Subcutaneous abdominal adipose tissue (tissue), 5 donors: ENCODE results near the gene MSL1.

ENCODE experiments used
- H3K27ac ChIP-seq: one replicate; pipeline ENCODE4 v1.7.0; 2013; ENCODE audit warnings: low read depth, mild to moderate bottlenecking, inconsistent platforms, low read length, moderate library complexity
- H3K27me3 ChIP-seq, 5 donors: one replicate each; pipeline ENCODE4 v1.7.0; 2013; ENCODE audit warnings: low read length in 5 of 5, inconsistent platforms in 1 of 5; ENCODE audit not compliant: control insufficient read depth in 5 of 5, insufficient read depth in 4 of 5
- H3K36me3 ChIP-seq, 5 donors: one replicate each; pipeline ENCODE4 v1.7.0; 2013; ENCODE audit warnings: low read length in 5 of 5; ENCODE audit not compliant: control insufficient read depth in 5 of 5, insufficient read depth in 5 of 5
- H3K4me1 ChIP-seq, 5 donors: one replicate each; pipeline ENCODE4 v1.7.0; 2013; ENCODE audit warnings: low read length in 5 of 5, mild to moderate bottlenecking in 3 of 5, moderate library complexity in 1 of 5; ENCODE audit not compliant: control insufficient read depth in 5 of 5, insufficient read depth in 5 of 5
- H3K4me3 ChIP-seq, 5 donors: one replicate each; pipeline ENCODE4 v1.7.0; 2013; ENCODE audit warnings: low read length in 5 of 5, low read depth in 1 of 5
- H3K9ac ChIP-seq, 5 donors: one replicate each; pipeline ENCODE4 v1.7.0; 2013; ENCODE audit warnings: low read length in 5 of 5, mild to moderate bottlenecking in 4 of 5, moderate library complexity in 3 of 5
- H3K9me3 ChIP-seq, 5 donors: one replicate each; pipeline ENCODE4 v1.7.0; 2013; ENCODE audit warnings: low read length in 5 of 5; ENCODE audit not compliant: control insufficient read depth in 5 of 5
- donor health status: healthy.
- donor health status: healthy.
- donor health status: healthy.
- donor health status: healthy.
- donor health status: healthy.

The MSL1 gene

DNA sequence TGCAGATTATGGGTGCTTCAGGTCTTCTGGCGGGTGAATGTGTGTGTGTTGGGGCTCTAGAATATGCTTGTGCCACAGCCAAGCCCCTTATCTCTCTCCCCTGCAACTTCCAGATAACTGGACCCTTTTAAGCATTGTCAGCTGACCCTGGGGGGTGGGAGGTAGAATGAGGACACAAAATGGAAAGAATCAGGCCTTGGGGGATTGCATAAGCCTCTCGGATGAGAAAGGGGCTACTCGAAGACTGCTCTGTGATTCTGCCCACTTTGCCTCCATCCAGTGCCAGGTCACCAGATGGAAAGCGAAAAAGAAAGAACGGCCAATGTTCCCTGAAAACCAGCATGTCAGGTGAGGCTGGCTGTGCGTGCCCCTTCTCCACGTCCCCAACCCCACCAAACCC lies 45.2 kb upstream of the MSL1 start:
- Histone ChIP-seq H3K36me3 (peaks cover 0 to 57% (median 42%) of the 10 kb centered on the region in 5 donors), H3K4me3 (no peak overlapping the region), H3K9me3 (no peaks in the 10 kb centered on the region), H3K27me3 (no peaks in the 10 kb centered on the region), H3K9ac (peak overlapping the region in 3 of 5 donors; percentile 11 to 36 (median 20)), H3K27ac (peak overlapping the region; percentile 91), H3K4me1 (peaks cover 31 to 55% (median 53%) of the 10 kb centered on the region in 5 donors)

DNA sequence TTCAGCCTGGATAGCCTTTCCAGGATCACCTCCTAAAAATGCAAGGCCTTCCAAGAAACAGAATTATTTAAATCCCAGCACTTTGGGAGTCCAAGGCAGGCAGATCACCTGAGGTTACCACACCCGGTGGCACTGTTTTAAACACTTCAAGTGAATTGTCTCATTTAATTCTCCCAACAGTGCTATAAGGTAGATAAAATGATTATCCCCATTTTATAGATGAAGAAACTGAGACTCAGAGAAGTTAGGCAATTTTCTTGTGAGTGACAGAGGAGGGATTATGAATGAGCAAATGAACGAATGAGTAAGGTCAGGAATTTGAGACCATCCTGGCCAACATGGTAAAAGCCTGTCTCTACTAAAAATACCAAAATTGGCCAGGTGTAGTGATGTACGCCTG lies 42.2 kb upstream of the MSL1 start:
- Histone ChIP-seq H3K36me3 (peaks cover 0 to 69% (median 50%) of the 10 kb centered on the region in 5 donors), H3K9me3 (no peaks in the 10 kb centered on the region), H3K27ac (no peak overlapping the region)

DNA sequence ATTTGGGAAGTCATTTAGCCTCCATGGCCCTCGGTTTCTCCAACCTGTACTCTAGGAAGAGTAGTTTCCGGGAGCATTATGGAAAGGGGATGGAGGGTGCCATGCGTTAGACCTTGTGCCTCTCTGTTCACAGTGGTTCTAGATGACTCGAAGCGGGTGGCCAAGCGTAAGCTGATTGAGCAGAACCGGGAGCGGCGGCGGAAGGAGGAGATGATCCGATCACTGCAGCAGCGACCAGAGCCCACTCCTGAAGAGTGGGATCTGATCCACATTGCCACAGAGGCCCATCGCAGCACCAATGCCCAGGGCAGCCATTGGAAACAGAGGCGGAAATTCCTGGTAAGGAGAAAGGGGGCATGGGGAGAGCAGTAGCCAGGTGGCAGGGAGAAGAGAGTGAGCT lies 37.3 kb upstream of the MSL1 start:
- peaks cover 0 to 77% (median 66%) of the 10 kb centered on the region in 5 donors for H3K36me3 ChIP-seq
- H3K27me3 ChIP-seq = no peaks in the 10 kb centered on the region
- no peaks in the 10 kb centered on the region for H3K9me3 ChIP-seq
- no peak overlapping the region for H3K27ac ChIP-seq
- H3K9ac ChIP-seq = peak overlapping the region in 1 of 5 donors; percentile 48
- peaks cover 0 to 4% (median 0%) of the 10 kb centered on the region in 5 donors for H3K4me1 ChIP-seq
- no peak overlapping the region for H3K4me3 ChIP-seq

More for the DNA sequence above, 42.2 kb upstream of the MSL1 start:
- no peak overlapping the region for H3K4me3 ChIP-seq
- H3K27me3 ChIP-seq = no peaks in the 10 kb centered on the region
- no peak overlapping the region for H3K9ac ChIP-seq
- H3K4me1 ChIP-seq = peaks cover 11 to 26% (median 24%) of the 10 kb centered on the region in 5 donors

DNA sequence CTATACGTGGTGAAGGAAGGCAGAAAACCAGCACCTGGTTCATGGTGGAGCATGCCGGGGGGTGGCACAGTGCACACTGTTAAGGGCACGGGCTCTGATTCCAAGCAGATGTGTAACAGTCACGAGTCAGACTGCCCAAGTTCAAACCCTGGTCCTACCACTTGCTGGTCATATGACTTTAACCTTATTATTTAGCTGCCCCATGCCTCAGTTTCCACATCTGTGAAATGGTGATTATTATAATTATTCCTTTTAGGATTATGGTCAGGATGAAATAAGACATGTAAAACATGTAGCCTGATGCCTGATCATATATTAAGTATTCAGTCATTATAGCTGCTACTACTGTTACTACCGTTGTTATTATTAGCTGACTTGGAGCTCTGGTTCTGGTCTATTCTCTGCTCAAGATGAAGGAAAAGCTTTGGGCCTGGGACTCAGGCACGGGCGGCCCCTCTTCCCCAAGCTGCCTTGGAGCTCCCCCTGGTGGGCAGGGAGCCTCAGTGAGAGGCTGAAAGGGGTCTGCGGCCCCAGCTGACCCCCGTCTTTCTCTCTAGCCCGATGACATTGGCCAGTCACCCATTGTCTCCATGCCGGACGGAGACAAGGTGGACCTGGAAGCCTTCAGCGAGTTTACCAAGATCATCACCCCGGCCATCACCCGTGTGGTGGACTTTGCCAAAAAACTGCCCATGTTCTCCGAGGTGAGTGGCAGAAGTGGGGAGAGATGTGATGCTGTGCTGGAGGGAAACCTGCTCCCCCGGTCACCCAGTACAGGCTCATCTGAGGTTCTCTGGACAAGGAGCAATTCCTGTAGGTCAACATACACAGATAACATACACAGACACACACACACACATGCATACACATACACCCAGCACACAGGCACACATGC lies 35.4 kb upstream of the MSL1 start:
- H3K27ac ChIP-seq = no peak overlapping the region
- no peaks in the 10 kb centered on the region for H3K9me3 ChIP-seq
- no peaks in the 10 kb centered on the region for H3K27me3 ChIP-seq
- H3K9ac ChIP-seq = no peak overlapping the region
- H3K36me3 ChIP-seq = peaks cover 0 to 81% (median 66%) of the 10 kb centered on the region in 5 donors
- H3K4me1 ChIP-seq = peaks cover 0 to 4% (median 0%) of the 10 kb centered on the region in 5 donors
- H3K4me3 ChIP-seq = no peak overlapping the region

DNA sequence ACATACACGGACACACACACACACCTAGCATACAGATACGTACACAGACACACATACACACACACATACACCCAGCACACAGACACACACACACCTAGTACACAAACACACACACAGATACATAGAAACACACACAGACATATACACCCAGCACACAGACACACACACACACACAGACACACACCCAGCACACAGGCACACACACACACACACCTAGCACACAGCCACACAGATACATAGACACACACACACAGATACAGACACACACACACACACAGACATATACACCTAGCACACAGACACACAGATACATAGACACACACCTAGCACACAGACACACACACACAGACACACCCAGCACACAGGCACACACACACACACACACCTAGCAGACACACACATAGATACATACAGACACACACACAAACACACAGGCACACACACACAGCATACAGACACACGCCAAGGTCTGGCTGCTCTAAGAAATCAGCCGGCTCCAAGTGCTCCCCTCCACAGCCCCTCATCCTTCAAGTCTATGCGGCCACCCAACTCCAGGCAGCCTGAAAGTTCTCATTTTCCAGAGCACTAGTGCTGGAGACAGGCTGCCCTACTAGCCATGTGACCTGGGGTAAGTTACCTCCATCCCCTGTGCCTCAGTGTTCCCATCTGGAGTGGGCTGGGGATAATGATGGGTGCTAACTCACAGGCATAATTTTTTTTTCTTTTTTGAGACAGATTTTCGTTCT lies 34.5 kb upstream of the MSL1 start:
- no peak overlapping the region for H3K9ac ChIP-seq
- no peak overlapping the region for H3K27ac ChIP-seq
- no peaks in the 10 kb centered on the region for H3K27me3 ChIP-seq
- H3K9me3 ChIP-seq = no peaks in the 10 kb centered on the region
- peaks cover 0 to 86% (median 71%) of the 10 kb centered on the region in 5 donors for H3K36me3 ChIP-seq
- H3K4me1 ChIP-seq = peaks cover 0 to 10% (median 5%) of the 10 kb centered on the region in 5 donors
- H3K4me3 ChIP-seq = no peak overlapping the region

DNA sequence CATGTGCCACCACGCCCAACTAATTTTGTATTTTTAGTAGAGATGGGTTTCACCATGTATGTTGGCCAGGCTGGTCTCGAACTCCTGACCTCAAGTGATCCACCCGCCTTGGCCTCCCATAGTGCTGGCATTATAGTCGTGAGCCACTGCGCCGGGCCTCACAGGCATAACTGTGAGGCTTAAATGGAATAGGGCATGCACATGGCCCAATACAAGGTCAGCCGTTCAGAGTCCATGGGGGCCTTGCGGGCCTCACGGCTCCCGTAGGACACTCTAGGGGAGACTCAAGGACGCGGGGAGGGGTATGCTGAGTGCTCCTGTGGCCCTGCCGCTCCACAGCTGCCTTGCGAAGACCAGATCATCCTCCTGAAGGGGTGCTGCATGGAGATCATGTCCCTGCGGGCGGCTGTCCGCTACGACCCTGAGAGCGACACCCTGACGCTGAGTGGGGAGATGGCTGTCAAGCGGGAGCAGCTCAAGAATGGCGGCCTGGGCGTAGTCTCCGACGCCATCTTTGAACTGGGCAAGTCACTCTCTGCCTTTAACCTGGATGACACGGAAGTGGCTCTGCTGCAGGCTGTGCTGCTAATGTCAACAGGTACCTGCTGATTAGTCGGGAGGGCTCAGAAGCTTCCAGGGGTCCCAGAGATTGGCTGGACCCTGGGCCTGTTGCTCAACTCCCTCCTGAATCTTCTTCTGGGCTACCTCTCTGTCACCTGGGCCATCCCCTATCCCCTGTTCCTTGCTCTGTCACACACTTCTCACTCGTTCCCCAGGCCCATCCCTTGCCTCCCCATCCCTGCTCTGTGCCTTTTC lies 33.7 kb upstream of the MSL1 start:
- H3K27ac ChIP-seq = no peak overlapping the region
- no peaks in the 10 kb centered on the region for H3K9me3 ChIP-seq
- H3K9ac ChIP-seq = no peak overlapping the region
- H3K4me3 ChIP-seq = no peak overlapping the region
- peaks cover 0 to 91% (median 77%) of the 10 kb centered on the region in 5 donors for H3K36me3 ChIP-seq
- H3K4me1 ChIP-seq = peaks cover 0 to 14% (median 7%) of the 10 kb centered on the region in 5 donors
- H3K27me3 ChIP-seq = no peaks in the 10 kb centered on the region

DNA sequence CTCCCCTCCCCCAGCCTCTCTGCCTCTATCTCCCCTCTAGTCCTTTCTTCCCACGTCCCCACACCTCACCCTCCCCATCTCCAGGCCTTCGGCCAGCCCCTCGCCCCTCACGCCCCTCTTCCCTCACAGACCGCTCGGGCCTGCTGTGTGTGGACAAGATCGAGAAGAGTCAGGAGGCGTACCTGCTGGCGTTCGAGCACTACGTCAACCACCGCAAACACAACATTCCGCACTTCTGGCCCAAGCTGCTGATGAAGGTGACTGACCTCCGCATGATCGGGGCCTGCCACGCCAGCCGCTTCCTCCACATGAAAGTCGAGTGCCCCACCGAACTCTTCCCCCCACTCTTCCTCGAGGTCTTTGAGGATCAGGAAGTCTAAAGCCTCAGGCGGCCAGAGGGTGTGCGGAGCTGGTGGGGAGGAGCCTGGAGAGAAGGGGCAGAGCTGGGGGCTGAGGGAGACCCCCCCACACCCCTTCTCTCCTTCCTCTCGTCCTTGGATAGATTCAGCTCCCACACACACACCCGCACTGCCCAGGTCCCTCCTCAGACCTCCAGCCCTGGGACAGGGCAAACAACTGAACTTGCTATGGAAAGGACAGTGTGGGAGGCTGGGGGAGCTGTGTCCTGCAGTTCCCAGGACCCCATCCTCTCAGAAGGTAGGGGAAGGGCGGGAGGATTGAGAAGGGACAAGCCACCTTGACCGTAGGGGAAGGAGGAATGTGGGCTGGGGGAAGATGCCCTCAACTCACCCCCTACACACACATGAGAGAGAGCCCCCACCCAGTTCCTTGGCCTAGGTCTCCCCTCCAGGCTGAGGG lies 32.5 kb upstream of the MSL1 start:
- no peaks in the 10 kb centered on the region for H3K27me3 ChIP-seq
- H3K9ac ChIP-seq = no peak overlapping the region
- peak overlapping the region; percentile 46 for H3K27ac ChIP-seq
- peaks cover 0 to 26% (median 19%) of the 10 kb centered on the region in 5 donors for H3K4me1 ChIP-seq
- no peak overlapping the region for H3K4me3 ChIP-seq
- H3K36me3 ChIP-seq = peaks cover 0 to 91% (median 78%) of the 10 kb centered on the region in 5 donors
- no peaks in the 10 kb centered on the region for H3K9me3 ChIP-seq

DNA sequence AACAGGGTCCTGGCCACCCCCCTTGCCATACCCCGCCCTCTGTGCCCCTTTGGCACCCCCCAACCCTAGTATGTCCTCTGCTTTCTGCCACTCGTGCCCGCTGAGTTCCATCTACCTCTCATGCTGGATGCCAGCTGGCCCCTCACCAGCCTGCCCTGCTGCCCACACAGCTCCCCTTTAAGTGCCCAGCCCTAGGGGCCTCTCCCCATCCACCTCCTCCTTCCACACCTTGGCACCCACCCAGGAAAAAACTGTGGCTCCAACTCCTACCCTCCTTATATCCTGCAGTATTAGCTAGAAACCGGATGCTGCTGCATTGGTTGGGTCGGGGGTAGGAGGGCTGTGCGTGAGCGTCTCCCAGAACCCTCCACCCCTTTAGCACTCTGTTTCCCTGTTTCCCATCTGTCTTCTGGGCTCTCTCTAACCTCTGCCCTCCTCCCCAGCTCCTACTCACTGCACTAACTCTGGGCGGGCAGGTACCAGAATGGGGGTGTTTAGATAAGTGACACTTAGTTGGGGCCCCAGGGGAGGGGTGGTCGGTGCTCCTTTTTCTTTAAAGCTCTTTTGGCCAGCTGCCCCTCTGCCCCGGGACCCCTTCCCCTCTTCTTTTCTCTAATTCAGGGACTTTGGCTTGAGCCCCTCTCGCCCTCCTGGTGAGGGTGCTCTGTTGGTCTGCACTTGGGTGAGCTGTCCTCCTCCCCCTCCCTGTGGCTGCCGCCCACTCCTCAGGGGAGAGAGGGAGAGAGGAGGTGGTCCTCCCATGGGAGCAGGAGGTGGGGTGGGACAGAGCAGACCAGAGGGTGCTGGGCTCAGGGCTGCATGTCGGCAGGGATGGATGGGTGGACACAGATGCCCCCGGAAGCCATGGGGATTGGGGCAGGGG lies 31.3 kb upstream of the MSL1 start:
- Histone ChIP-seq H3K36me3 (peaks cover 0 to 91% (median 80%) of the 10 kb centered on the region in 5 donors), H3K9me3 (no peaks in the 10 kb centered on the region), H3K27me3 (no peaks in the 10 kb centered on the region), H3K4me3 (no peak overlapping the region), H3K27ac (no peak overlapping the region), H3K4me1 (peaks cover 4 to 37% (median 30%) of the 10 kb centered on the region in 5 donors), H3K9ac (no peak overlapping the region)
